Liver (tissue), 9 donors: Measurements from ENCODE around the gene MSL1. TPM values are rescaled to one million over a fixed set of nuclear protein-coding genes. Genes with fewer than 3 reads are reported as not detected.

Experiments used
- DNase-seq: peaks from one replicate; pipeline ENCODE4 v3.0.0-alpha.2; 2017; ENCODE audit warnings: low spot score
- H3K27ac ChIP-seq, 2 donors: one replicate each; pipeline ENCODE4 v1.7.0; 2013; ENCODE audit warnings: inconsistent platforms in 2 of 2, low read length in 2 of 2, control low read depth in 1 of 2, low read depth in 1 of 2, mild to moderate bottlenecking in 1 of 2
- H3K27me3 ChIP-seq, 4 donors: one replicate each; pipeline versions ENCODE4 v1.6.1 to v1.7.0; 2013; ENCODE audit warnings: low read length in 3 of 4, inconsistent platforms in 1 of 4, mild to moderate bottlenecking in 1 of 4, moderate library complexity in 1 of 4; ENCODE audit not compliant: control insufficient read depth in 4 of 4, insufficient read depth in 4 of 4
- H3K36me3 ChIP-seq, 4 donors: one replicate each; pipeline versions ENCODE4 v1.6.1 to v1.7.0; 2013; ENCODE audit warnings: low read length in 3 of 4, mild to moderate bottlenecking in 3 of 4, low read depth in 1 of 4, moderate library complexity in 1 of 4; ENCODE audit not compliant: control insufficient read depth in 4 of 4, insufficient read depth in 3 of 4
- H3K4me1 ChIP-seq, 4 donors: one replicate each; pipeline versions ENCODE4 v1.6.1 to v1.7.0; 2013; ENCODE audit warnings: low read length in 3 of 4, mild to moderate bottlenecking in 3 of 4, moderate library complexity in 1 of 4; ENCODE audit not compliant: control insufficient read depth in 4 of 4, insufficient read depth in 4 of 4
- H3K4me3 ChIP-seq, 3 donors: one replicate each; pipeline versions ENCODE4 v1.6.1 to v1.7.0; 2013; ENCODE audit warnings: low read length in 3 of 3, control low read depth in 1 of 3, low read depth in 1 of 3, mild to moderate bottlenecking in 1 of 3
- H3K9ac ChIP-seq, 2 donors: one replicate each; pipeline ENCODE4 v1.7.0; 2013; ENCODE audit warnings: low read length in 2 of 2, mild to moderate bottlenecking in 2 of 2, moderate library complexity in 2 of 2, control low read depth in 1 of 2, low read depth in 1 of 2
- H3K9me3 ChIP-seq, 4 donors: one replicate each; pipeline versions ENCODE4 v1.6.1 to v1.7.0; 2013; ENCODE audit warnings: low read length in 3 of 4; ENCODE audit not compliant: control insufficient read depth in 4 of 4
- ATF3 ChIP-seq: IDR thresholded peaks from 2 replicates; pipeline ENCODE4 v1.6.1; 2016; ENCODE audit warnings: antibody characterized with exemption
- FOXA1 ChIP-seq: IDR thresholded peaks from 2 replicates; pipeline ENCODE4 v1.6.1; 2016; ENCODE audit warnings: antibody characterized with exemption
- FOXA2 ChIP-seq: IDR thresholded peaks from 2 replicates; pipeline ENCODE4 v1.6.1; 2016; ENCODE audit warnings: antibody characterized with exemption
- GABPA ChIP-seq, 2 donors: IDR thresholded peaks in 1 of 2; conservative IDR thresholded peaks in 1 of 2; 2 replicates each; pipeline ENCODE4 v1.6.1; 2016; ENCODE audit warnings: antibody characterized with exemption in 2 of 2, mild to moderate bottlenecking in 1 of 2, moderate library complexity in 1 of 2
- HNF4A ChIP-seq, 2 donors: conservative IDR thresholded peaks; 2 replicates each; pipeline ENCODE4 v1.6.1; 2016; ENCODE audit warnings: antibody characterized with exemption in 2 of 2, mild to moderate bottlenecking in 2 of 2
- HNF4G ChIP-seq: IDR thresholded peaks from 2 replicates; pipeline ENCODE4 v1.6.1; 2016; ENCODE audit warnings: antibody characterized with exemption
- JUND ChIP-seq, 2 donors: IDR thresholded peaks; 2 replicates each; pipeline ENCODE4 v1.6.1; 2016; ENCODE audit warnings: antibody characterized with exemption in 2 of 2
- RAD21 ChIP-seq, 2 donors: IDR thresholded peaks; 2 replicates each; pipeline ENCODE4 v1.6.1; 2016; ENCODE audit warnings: antibody characterized with exemption in 2 of 2, mild to moderate bottlenecking in 2 of 2
- REST ChIP-seq: IDR thresholded peaks from 2 replicates; pipeline ENCODE4 v1.6.1; 2016; ENCODE audit warnings: antibody characterized with exemption, mild to moderate bottlenecking
- RXRA ChIP-seq, 2 donors: IDR thresholded peaks; 2 replicates each; pipeline ENCODE4 v1.6.1; 2017 to 2018; ENCODE audit warnings: antibody characterized with exemption in 2 of 2, mild to moderate bottlenecking in 1 of 2
- SP1 ChIP-seq: IDR thresholded peaks from 2 replicates; pipeline ENCODE4 v1.6.1; 2018; ENCODE audit warnings: antibody characterized with exemption, mild to moderate bottlenecking
- TAF1 ChIP-seq: conservative IDR thresholded peaks from 2 replicates; pipeline ENCODE4 v1.6.1; 2016; ENCODE audit warnings: antibody characterized with exemption, mild to moderate bottlenecking
- YY1 ChIP-seq: IDR thresholded peaks from 2 replicates; pipeline ENCODE4 v1.6.1; 2016; ENCODE audit warnings: antibody characterized with exemption, mild to moderate bottlenecking
- WGBS: extraction: QIAGEN DNeasy Blood & Tissue Kit; methylation state at CpG from one replicate; pipeline ENCODE4 v1.1.7; 2013; 5-methylcytosine and 5-hydroxymethylcytosine counted together
- polyA plus RNA-seq, 2 donors: library from polyadenylated mRNA; stranded (reverse) in 1 of 2; unstranded in 1 of 2; fragments of 200-250 nt in 1 of 2; fragments of >200 nt in 1 of 2; fragmentation: Nextera tagmentation in 1 of 2; extraction: Ambion mirVana in 1 of 2; gene quantifications; one replicate each; pipeline versions ENCODE4 v1.2.1 to v1.2.3, GENCODE V29; 2013 to 2015
- total RNA-seq, 2 donors: library from RNA; depleted of rRNA; stranded (reverse); fragments of >200 nt; gene quantifications; one replicate each; pipeline ENCODE4 v1.2.3, GENCODE V29; 2014
- TF ChIP-seq, protein P1 (sequence below): IDR thresholded peaks from 2 replicates; pipeline ENCODE4 v1.6.1; 2016; ENCODE audit warnings: antibody characterized with exemption
- TF ChIP-seq, protein P2 (sequence below): fragments of 150-350 bp; IDR thresholded peaks from 2 replicates; pipeline ENCODE4 v1.5.1; 2017; ENCODE audit warnings: improper control_type of control experiment, low read depth, low read length; ENCODE audit not compliant: missing input control
- donor health status: healthy.
- donor health status: healthy.
- donor health status: healthy.
- donor health status: healthy.
- donor health status: healthy.

The MSL1 gene
- total and polyA plus RNA-seq, 4 donors, result 7.9 to 43.7 (median 23.6) TPM

DNA sequence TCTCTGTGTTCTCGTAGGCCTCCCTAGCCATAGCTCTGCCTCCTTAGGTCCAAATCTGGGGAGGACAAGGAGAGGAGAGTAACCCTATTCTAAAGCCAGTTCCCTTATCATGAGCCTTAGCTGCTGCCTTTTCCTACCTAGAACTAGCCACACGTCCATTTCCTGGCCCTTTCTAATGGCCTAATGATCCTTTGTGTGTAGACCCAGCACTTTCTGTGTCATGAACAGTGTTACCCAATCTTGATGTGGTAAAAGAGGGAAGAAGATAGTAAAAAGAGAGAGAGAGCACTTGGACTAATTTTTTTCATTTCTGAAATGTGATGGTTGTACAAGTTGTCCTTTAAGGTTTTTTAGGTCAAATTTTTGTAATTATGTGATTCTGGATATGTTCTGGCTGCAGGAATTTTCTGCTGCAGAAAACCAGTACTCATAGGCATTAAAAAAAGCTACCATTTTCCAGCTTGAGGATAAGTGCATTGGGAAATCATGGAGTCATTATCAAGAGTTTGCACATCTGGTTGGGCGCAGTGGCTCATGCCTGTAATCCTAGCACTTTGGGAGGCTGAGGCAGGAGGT is 36.8 kb downstream of the MSL1 start:
- Histone ChIP-seq H3K9ac (no peak overlapping the region), H3K36me3 (peaks cover 4 to 21% (median 19%) of the 10 kb centered on the region in 4 donors), H3K4me3 (no peak overlapping the region), H3K4me1 (peaks cover 0 to 6% (median 2%) of the 10 kb centered on the region in 4 donors), H3K27me3 (no peaks in the 10 kb centered on the region), H3K27ac (peak overlapping the region in 1 of 2 donors; percentile 21), H3K9me3 (no peaks in the 10 kb centered on the region)
- DNase-seq, result no peak
- 86% methylated on average over 3 of the region's 3 CpGs for WGBS
- no peak for TF ChIP-seq RAD21 (IDR thresholded peaks at IDR 0.05)

GRCh38 chr17:40159456-40159855 is 37.7 kb downstream of the MSL1 start:
- Histone ChIP-seq H3K36me3 (peaks cover 4 to 26% (median 23%) of the 10 kb centered on the region in 4 donors), H3K4me1 (peaks cover 0 to 6% (median 2%) of the 10 kb centered on the region in 4 donors), H3K27ac (no peak overlapping the region), H3K4me3 (no peak overlapping the region), H3K27me3 (no peaks in the 10 kb centered on the region), H3K9ac (no peak overlapping the region), H3K9me3 (no peaks in the 10 kb centered on the region)
- TF ChIP-seq RXRA (IDR thresholded peaks at IDR 0.05), result no peak
- TF ChIP-seq TAF1, result no peak
- no peak for TF ChIP-seq ATF3
- TF ChIP-seq YY1, result no peak
- TF ChIP-seq FOXA1, result no peak
- 96% methylated on average over 6 of the region's 6 CpGs for WGBS
- DNase-seq, result no peak

DNA sequence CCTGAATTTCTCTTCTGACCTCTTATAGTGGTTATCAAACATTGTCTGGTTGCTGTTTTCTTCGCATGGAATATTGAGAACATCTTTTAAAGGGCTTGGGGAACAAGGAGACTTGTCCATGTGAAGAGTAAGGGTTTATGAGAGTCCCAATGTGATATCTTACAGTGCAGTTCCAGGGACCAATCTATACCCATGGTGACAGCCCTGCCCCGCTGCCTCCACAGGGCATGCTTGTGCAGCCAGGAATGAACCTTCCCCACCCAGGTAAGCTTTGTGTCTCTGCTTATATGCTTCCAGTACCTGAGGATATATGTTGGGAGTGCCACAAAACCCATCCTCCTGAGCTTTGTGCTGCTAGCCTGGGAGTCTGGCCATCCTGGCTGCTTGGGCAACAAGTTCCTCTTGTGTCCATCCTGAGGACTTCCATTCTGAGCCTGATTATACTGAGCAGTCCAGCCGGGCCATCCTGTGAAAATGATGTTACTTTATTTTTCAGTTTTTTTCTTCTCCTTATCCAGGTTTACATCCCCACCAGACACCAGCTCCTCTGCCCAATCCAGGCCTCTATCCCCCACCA is 46.0 kb downstream of the MSL1 start:
- Histone ChIP-seq H3K4me1 (peaks cover 0 to 8% (median 2%) of the 10 kb centered on the region in 4 donors), H3K9me3 (no peaks in the 10 kb centered on the region), H3K4me3 (no peak overlapping the region), H3K27me3 (no peaks in the 10 kb centered on the region), H3K9ac (no peak overlapping the region), H3K27ac (no peak overlapping the region), H3K36me3 (peaks cover 10 to 57% (median 53%) of the 10 kb centered on the region in 4 donors)
- no peak for DNase-seq
- TF ChIP-seq FOXA1 (no peak), HNF4G (no peak), RXRA (IDR thresholded peaks at IDR 0.05) (no peak), REST (no peak), JUND (IDR thresholded peaks at IDR 0.05) (no peak), GABPA (IDR thresholded peaks at IDR 0.05 in 1 of 2, conservative IDR thresholded peaks at IDR 0.05 in 1 of 2) (no peak), ATF3 (no peak), FOXA2 (no peak), YY1 (no peak), HNF4A (conservative IDR thresholded peaks at IDR 0.05) (no peak), SP1 (no peak)
- TF ChIP-seq, protein P1, sequence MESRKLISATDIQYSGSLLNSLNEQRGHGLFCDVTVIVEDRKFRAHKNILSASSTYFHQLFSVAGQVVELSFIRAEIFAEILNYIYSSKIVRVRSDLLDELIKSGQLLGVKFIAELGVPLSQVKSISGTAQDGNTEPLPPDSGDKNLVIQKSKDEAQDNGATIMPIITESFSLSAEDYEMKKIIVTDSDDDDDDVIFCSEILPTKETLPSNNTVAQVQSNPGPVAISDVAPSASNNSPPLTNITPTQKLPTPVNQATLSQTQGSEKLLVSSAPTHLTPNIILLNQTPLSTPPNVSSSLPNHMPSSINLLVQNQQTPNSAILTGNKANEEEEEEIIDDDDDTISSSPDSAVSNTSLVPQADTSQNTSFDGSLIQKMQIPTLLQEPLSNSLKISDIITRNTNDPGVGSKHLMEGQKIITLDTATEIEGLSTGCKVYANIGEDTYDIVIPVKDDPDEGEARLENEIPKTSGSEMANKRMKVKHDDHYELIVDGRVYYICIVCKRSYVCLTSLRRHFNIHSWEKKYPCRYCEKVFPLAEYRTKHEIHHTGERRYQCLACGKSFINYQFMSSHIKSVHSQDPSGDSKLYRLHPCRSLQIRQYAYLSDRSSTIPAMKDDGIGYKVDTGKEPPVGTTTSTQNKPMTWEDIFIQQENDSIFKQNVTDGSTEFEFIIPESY, result no peak
- TF ChIP-seq, protein P2, sequence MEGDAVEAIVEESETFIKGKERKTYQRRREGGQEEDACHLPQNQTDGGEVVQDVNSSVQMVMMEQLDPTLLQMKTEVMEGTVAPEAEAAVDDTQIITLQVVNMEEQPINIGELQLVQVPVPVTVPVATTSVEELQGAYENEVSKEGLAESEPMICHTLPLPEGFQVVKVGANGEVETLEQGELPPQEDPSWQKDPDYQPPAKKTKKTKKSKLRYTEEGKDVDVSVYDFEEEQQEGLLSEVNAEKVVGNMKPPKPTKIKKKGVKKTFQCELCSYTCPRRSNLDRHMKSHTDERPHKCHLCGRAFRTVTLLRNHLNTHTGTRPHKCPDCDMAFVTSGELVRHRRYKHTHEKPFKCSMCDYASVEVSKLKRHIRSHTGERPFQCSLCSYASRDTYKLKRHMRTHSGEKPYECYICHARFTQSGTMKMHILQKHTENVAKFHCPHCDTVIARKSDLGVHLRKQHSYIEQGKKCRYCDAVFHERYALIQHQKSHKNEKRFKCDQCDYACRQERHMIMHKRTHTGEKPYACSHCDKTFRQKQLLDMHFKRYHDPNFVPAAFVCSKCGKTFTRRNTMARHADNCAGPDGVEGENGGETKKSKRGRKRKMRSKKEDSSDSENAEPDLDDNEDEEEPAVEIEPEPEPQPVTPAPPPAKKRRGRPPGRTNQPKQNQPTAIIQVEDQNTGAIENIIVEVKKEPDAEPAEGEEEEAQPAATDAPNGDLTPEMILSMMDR, result no peak
- WGBS, result 95% methylated on average over 3 of the region's 3 CpGs
